HepG2 (cell line): Measurements from ENCODE around the gene KNCN. TPM values are rescaled to one million over a fixed set of nuclear protein-coding genes. Genes with fewer than 3 reads are reported as not detected.

Experiments used
- ATAC-seq: fragments of 200-7000 bp; cut with Tn5 transposase; 3 replicates; pipeline ENCODE4 v1.9.1; 2020; ENCODE audit warnings: mild to moderate bottlenecking, moderate library complexity
- BruUV-seq: library from RNA; stranded (reverse); fragments of 400-500 nt; replicated peaks from 2 replicates; lab custom pipeline; 2021; lab: Mats Ljungman, UMichigan
- CTCF ChIA-PET: fragments of 300-600 bp; formaldehyde crosslinking; extraction: SDS; loops from one replicate; lab custom pipeline; 2021; ENCODE audit warnings: low total read pairs, inconsistent platforms, low intra/inter-chr PET ratio; lab: Yijun Ruan, JAX
- POLR2A ChIA-PET: fragments of 350-600 bp; sonication (Branson Sonifier 250); formaldehyde crosslinking; loops from one replicate; lab custom pipeline; 2020; ENCODE audit warnings: antibody characterized with exemption, inconsistent platforms; lab: Yijun Ruan, JAX
- DNase-seq: peaks from one replicate; pipeline ENCODE4 v3.0.0-alpha.2; 2015; ENCODE audit warnings: low spot score
- FAIRE-seq: peaks from 3 replicates; lab custom pipeline; 2011; peaks lifted over from hg19 to GRCh38; lab: Jason Lieb, UNC
- H2AFZ ChIP-seq: one replicate; pipeline ENCODE4 v1.6.1; 2011; ENCODE audit warnings: low read length, inconsistent platforms
- H3K27ac ChIP-seq: fragments of 300-600 bp; 3 replicates; pipeline ENCODE4 v1.8.0; 2011; ENCODE audit warnings: mixed run types, mild to moderate bottlenecking, mixed read lengths, low read length, inconsistent platforms; ENCODE audit not compliant: insufficient read depth; ENCODE audit errors: extremely low read length
- H3K27me3 ChIP-seq, 2 experiments: fragments of 200-600 bp in 1 of 2; 2 replicates in 1 of 2; 3 replicates in 1 of 2; pipeline versions ENCODE4 v1.6.0 to v1.8.0; 2011; ENCODE audit warnings: low read length in 2 of 2, mild to moderate bottlenecking in 2 of 2, moderate library complexity in 2 of 2, inconsistent platforms in 1 of 2; ENCODE audit not compliant: insufficient read depth in 2 of 2, control insufficient read depth in 1 of 2
- H3K36me3 ChIP-seq, 2 experiments: fragments of 200-600 bp in 1 of 2; replicated peaks in 1 of 2; 2 replicates in 1 of 2; 3 replicates in 1 of 2; pipeline versions ENCODE4 v1.5.1 to v1.8.0; 2011; ENCODE audit warnings: low read length in 2 of 2, inconsistent platforms in 1 of 2; ENCODE audit not compliant: insufficient read depth in 2 of 2, control insufficient read depth in 1 of 2
- H3K4me1 ChIP-seq: 2 replicates; pipeline ENCODE4 v1.5.1; 2012; ENCODE audit warnings: low read length, inconsistent platforms; ENCODE audit not compliant: insufficient read depth
- H3K4me2 ChIP-seq: 2 replicates; pipeline ENCODE4 v1.6.0; 2011; ENCODE audit warnings: low read depth, low read length, inconsistent platforms
- H3K4me3 ChIP-seq, 3 experiments: fragments of 200-600 bp in 1 of 3; sonication (generic), shearing (Covaris generic) in 1 of 3; replicated peaks in 1 of 3; 2 replicates each; pipeline ENCODE4 v1.5.1; 2011 to 2016; ENCODE audit warnings: low read length in 3 of 3, inconsistent platforms in 2 of 3, low read depth in 2 of 3, mild to moderate bottlenecking in 2 of 3, control low read depth in 1 of 3, mixed read lengths in 1 of 3; ENCODE audit not compliant: insufficient read depth in 1 of 3
- H3K79me2 ChIP-seq: one replicate; pipeline ENCODE4 v1.6.1; 2011; ENCODE audit warnings: low read length, inconsistent platforms; ENCODE audit not compliant: insufficient read depth
- H3K9ac ChIP-seq: 2 replicates; pipeline ENCODE4 v1.6.0; 2011; ENCODE audit warnings: mild to moderate bottlenecking, low read depth, low read length, inconsistent platforms; ENCODE audit not compliant: insufficient read depth
- H3K9me3 ChIP-seq: 2 replicates; pipeline ENCODE4 v1.5.1; 2012; ENCODE audit warnings: mild to moderate bottlenecking, low read length
- H4K20me1 ChIP-seq: 2 replicates; pipeline ENCODE4 v1.6.0; 2011; ENCODE audit warnings: inconsistent platforms, mild to moderate bottlenecking, low read length, moderate library complexity; ENCODE audit not compliant: insufficient read depth
- CTCF ChIP-seq: sonication (generic); formaldehyde crosslinking; IDR thresholded peaks from 2 replicates; pipeline ENCODE4 v1.5.0; 2020; ENCODE audit warnings: mild to moderate bottlenecking, missing genetic modification reagents, moderate library complexity
- FLYWCH1 ChIP-seq: sonication (generic); formaldehyde crosslinking; IDR thresholded peaks from 2 replicates; pipeline ENCODE4 v1.8.1; 2023; ENCODE audit warnings: mild to moderate bottlenecking, missing genetic modification reagents
- HMGXB4 ChIP-seq, 2 experiments: sonication (generic) in 1 of 2; formaldehyde crosslinking in 1 of 2; IDR thresholded peaks; 2 replicates each; pipeline versions ENCODE4 v1.4.0 to v1.6.1; 2018 to 2020; ENCODE audit warnings: missing genetic modification reagents in 2 of 2, borderline replicate concordance in 1 of 2, low read depth in 1 of 2, mild to moderate bottlenecking in 1 of 2, missing biosample characterization in 1 of 2
- HOXA7 ChIP-seq: sonication (generic); formaldehyde crosslinking; IDR thresholded peaks from 2 replicates; pipeline ENCODE4 v1.8.1; 2022; ENCODE audit warnings: mild to moderate bottlenecking, missing genetic modification reagents, moderate library complexity
- PHF5A ChIP-seq: IDR thresholded peaks from one replicate; pipeline ENCODE4 v1.6.1; 2018; ENCODE audit warnings: low read depth, missing genetic modification reagents; ENCODE audit not compliant: unreplicated experiment
- STAG1 ChIP-seq: sonication (generic); formaldehyde crosslinking; IDR thresholded peaks from 2 replicates; pipeline ENCODE4 v1.4.0; 2020; ENCODE audit warnings: missing genetic modification reagents
- TBP ChIP-seq: sonication (generic); formaldehyde crosslinking; IDR thresholded peaks from 2 replicates; pipeline ENCODE4 v1.5.0; 2020; ENCODE audit warnings: missing genetic modification reagents
- UBTF ChIP-seq: sonication (generic); formaldehyde crosslinking; IDR thresholded peaks from 2 replicates; pipeline ENCODE4 v1.4.0; 2020; ENCODE audit warnings: mild to moderate bottlenecking, missing genetic modification reagents
- XRCC5 ChIP-seq: fragments of 200-400 bp; formaldehyde crosslinking; optimal IDR thresholded peaks from 2 replicates; pipeline ENCODE3; 2017; ENCODE audit warnings: mild to moderate bottlenecking, low read length
- ZNF235 ChIP-seq: sonication (generic); formaldehyde crosslinking; IDR thresholded peaks from 2 replicates; pipeline ENCODE4 v1.8.1; 2023; ENCODE audit warnings: mild to moderate bottlenecking, missing genetic modification reagents, borderline replicate concordance
- ZNF512B ChIP-seq: sonication (generic); formaldehyde crosslinking; IDR thresholded peaks from 2 replicates; pipeline ENCODE4 v1.5.1; 2020; ENCODE audit warnings: missing genetic modification reagents, mild to moderate bottlenecking, borderline replicate concordance
- ZNF639 ChIP-seq: conservative IDR thresholded peaks from 2 replicates; pipeline ENCODE4 v1.6.1; 2018; ENCODE audit warnings: missing genetic modification reagents
- WGBS: methylation state at CpG from one replicate; pipeline ENCODE4 v1.1.6; 2017; ENCODE audit warnings: low lambda C conversion rate; 5-methylcytosine and 5-hydroxymethylcytosine counted together
- in situ Hi-C: cut with HindIII; loops from 2 replicates; pipeline ENCODE4 v1.10.0; 2017; ENCODE audit warnings: low pct_unique_long_range_greater_than_20kb; ENCODE audit not compliant: extremely low pct_ligation_motif_present
- intact Hi-C: fragments of 100-400 bp; cut with micrococcal nuclease; formaldehyde crosslinking; loops from one replicate; pipeline ENCODE4 v1.10.0; 2022; ENCODE audit not compliant: unreplicated experiment
- polyA plus RNA-seq, 8 experiments: library from polyadenylated mRNA; depleted of rRNA in 3 of 8; stranded (reverse) in 7 of 8; unstranded in 1 of 8; fragments of >200 nt; fragmentation: Illumina TruSeq in 4 of 8; extraction: Trizol in 4 of 8; gene quantifications; 2 replicates each; pipeline versions ENCODE4 v1.2.1 to v1.2.3, GENCODE V29; 2011 to 2016; ENCODE audit warnings: low read depth in 4 of 8, missing spikeins in 1 of 8, mixed read lengths in 1 of 8; ENCODE audit not compliant: insufficient read depth in 1 of 8
- total RNA-seq, 5 experiments: library from RNA; depleted of rRNA; stranded (reverse); fragments of >200 nt; fragmentation: Illumina TruSeq; extraction: Trizol; gene quantifications; 2 replicates each; pipeline ENCODE4 v1.2.3, GENCODE V29; 2016; ENCODE audit warnings: low read depth in 1 of 5

Gene KNCN
- total and polyA plus RNA-seq, 2 of the 13 experiments (the other 11 are each of a cell fraction or from before 2014, with no cell fraction given): not detected

GRCh38 chr1:46532498-46533178 is 18.8 kb downstream of the KNCN start:
- Histone ChIP-seq H3K27ac (no peak overlapping the region), H3K4me2 (peak overlapping the region; percentile 55), H4K20me1 (no peaks in the 10 kb centered on the region; the same call in 1 of the 2 replicates), H3K9ac (no peak overlapping the region), H3K4me1 (peaks cover 4% of the 10 kb centered on the region), H3K27me3 (peaks cover 8 to 54% of the 10 kb centered on the region in 2 experiments), H3K4me3 (peak overlapping the region in 1 of 3 experiments; percentile 43; a peak in 2 of 6 replicates), H3K79me2 (no peaks in the 10 kb centered on the region), H3K36me3 (no peaks in the 10 kb centered on the region), H3K9me3 (no peaks in the 10 kb centered on the region), H2AFZ (no peak overlapping the region)
- no TSS peak for BruUV-seq
- intact Hi-C loops (loop anchor here (2.0 kb wide), 1 partner anchor 42 kb away; no protein-coding TSS in a partner anchor), in situ Hi-C loops (no loop called here)
- ChIA-PET POLR2A (no interaction called here), CTCF (interaction anchor here (1.1 kb wide), 1 partner anchor 90 kb away, joined by 3 read pairs; no protein-coding TSS in a partner anchor)
- WGBS: under 1% methylated on average over 15 of the region's 31 CpGs
- ATAC-seq: peak; percentile 70
- FAIRE-seq: no peak
- DNase-seq: no peak
- TF ChIP-seq HOXA7: no peak
- no peak for TF ChIP-seq ZNF235
- no peak for TF ChIP-seq TBP (CRISPR knock-in tag)
- peak; percentile 38; the same call in 1 of the 2 replicates for TF ChIP-seq UBTF (CRISPR knock-in tag)
- TF ChIP-seq STAG1 (CRISPR knock-in tag): peak; percentile 49
- peak; percentile 59 for TF ChIP-seq CTCF (CRISPR knock-in tag)
- TF ChIP-seq ZNF512B (CRISPR knock-in tag): no peak
- no peak for TF ChIP-seq FLYWCH1 (CRISPR knock-in tag)
- no peak for TF ChIP-seq PHF5A
- no peak for TF ChIP-seq ZNF639 (CRISPR knock-in tag)
- TF ChIP-seq HMGXB4 (CRISPR knock-in tag; IDR thresholded peaks at IDR 0.05; ENCODE audit: borderline replicate concordance in 1 of 2, low read depth in 1 of 2): peak in 1 of 2 experiments; percentile 25; a peak in 1 of 4 replicates
- TF ChIP-seq XRCC5: peak; percentile 40
